GM12874 (cell line): ENCODE results near the gene MSANTD4.

Experiments
- TF ChIP-seq, protein P1 (sequence below): IDR thresholded peaks from 2 replicates; pipeline ENCODE4 v1.5.1; 2011; ENCODE audit warnings: low read depth, mild to moderate bottlenecking, control low read depth, low read length, moderate library complexity; ENCODE audit not compliant: insufficient read depth

Gene MSANTD4

DNA sequence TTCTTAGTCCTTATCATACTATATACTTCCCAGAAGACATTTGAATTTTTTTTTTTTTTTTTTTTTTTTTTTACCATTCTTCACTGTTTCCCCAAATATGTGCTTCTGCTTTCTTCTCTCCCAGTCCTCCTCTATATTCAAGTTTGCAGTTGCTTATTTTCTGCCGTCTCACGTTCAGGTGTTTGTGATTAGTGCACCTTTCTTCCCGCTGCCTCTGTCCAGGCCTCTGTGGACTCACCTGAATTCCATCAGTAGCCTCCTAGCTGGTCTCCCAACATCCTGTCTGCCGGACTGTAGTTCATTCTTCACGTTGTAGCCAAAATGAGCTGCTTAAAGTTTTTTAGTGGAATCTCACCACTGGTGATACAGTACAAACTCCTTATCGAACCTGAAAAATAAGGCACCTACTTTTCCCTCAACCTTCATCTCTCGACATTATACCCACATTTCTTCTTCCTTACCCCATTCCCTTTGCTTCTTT, 795 bp upstream of the MSANTD4 start:
- TF ChIP-seq, protein P1, sequence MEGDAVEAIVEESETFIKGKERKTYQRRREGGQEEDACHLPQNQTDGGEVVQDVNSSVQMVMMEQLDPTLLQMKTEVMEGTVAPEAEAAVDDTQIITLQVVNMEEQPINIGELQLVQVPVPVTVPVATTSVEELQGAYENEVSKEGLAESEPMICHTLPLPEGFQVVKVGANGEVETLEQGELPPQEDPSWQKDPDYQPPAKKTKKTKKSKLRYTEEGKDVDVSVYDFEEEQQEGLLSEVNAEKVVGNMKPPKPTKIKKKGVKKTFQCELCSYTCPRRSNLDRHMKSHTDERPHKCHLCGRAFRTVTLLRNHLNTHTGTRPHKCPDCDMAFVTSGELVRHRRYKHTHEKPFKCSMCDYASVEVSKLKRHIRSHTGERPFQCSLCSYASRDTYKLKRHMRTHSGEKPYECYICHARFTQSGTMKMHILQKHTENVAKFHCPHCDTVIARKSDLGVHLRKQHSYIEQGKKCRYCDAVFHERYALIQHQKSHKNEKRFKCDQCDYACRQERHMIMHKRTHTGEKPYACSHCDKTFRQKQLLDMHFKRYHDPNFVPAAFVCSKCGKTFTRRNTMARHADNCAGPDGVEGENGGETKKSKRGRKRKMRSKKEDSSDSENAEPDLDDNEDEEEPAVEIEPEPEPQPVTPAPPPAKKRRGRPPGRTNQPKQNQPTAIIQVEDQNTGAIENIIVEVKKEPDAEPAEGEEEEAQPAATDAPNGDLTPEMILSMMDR, result no peak

DNA sequence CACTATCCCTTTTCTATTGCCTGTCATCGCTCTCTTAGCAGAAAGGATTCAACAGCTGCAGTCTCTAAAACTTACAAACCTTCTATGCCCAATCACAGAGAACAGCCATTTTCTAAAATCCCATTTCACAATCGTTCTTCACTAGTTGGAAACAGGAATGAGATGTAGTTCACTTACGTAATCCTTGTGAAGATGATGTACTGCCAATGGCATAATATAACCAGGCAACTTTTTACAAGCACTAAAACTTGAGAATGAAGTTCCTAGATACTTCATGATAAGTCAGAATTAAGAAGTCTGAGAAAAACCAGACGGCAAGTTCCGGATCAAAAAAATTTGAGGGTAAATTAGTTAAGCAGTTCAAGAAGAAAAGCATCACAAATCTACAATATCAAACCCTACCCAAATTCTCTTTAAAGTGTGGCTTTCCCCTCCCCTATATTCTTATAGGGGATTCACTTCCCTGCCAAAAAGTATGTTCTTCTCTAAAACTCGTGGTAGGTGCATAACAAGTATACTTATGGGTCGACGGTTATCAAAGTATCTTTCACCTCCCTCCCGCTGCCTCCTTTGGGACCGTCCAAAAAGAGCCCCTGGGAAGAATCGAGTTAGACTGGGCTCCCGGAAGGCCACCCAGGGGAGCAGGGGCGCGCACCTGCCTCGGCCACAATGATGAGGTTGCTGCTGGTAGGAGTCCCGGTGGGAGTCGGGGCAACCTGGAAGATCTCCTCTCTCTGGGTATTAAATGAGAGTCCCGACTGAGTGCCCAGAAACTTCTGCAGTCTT, 666 bp downstream of the MSANTD4 start:
- TF ChIP-seq, protein P1, result no peak

DNA sequence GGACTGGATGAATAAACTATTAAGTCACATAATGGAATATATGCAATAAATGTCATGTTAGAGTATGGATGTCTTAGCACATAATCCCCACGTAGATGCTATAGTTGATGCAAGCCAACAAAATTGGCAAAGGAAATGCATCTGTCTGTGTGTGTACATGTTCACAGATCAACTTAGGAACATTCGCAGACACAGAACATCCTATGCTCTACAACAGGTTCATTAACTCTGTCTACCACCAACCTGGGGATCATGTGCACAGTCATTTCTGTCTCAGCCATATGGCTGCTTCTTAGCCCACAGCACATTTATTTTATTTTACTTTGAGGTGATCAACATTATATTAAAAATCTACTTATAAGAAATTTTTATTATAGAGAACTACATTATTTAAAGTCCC, 4.9 kb downstream of the MSANTD4 start:
- TF ChIP-seq, protein P1, result no peak

DNA sequence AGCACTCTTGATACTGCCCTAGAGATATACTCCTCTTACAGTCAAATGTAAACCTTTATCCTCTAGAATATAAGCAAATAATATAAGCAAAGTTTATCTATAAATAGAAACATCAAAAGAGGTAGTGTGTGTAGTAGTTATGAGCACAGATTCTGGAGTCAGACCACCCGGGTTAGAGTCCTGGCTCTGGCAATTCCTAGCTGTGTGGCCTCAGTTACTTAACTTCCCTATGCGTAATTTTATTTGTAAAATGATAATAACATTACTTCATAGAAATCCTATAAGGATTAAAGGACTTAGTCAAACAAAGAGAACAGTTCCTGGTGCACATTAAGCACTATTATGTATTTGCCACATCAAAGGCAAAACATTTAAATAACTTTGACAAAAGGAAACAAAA, 7.0 kb downstream of the MSANTD4 start:
- TF ChIP-seq, protein P1, result no peak

DNA sequence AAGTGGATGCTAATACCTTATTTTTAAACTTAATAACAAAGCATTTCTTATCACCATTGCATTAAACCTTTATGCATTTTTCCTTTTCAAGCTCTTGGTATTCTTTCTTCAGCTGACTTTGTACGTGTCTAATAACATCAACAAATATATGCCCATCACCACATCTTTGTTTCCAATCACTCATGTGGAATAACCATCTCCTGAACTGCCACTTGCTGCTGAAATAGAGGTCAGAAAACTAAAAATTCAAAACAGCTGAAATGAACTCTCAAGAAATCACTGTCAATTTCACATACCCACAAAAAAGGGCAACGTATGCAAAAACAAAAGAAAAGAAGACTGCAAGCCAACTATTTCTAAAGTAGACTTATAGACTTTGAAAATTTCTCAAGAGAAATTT, 7.4 kb downstream of the MSANTD4 start:
- TF ChIP-seq, protein P1, result no peak

DNA sequence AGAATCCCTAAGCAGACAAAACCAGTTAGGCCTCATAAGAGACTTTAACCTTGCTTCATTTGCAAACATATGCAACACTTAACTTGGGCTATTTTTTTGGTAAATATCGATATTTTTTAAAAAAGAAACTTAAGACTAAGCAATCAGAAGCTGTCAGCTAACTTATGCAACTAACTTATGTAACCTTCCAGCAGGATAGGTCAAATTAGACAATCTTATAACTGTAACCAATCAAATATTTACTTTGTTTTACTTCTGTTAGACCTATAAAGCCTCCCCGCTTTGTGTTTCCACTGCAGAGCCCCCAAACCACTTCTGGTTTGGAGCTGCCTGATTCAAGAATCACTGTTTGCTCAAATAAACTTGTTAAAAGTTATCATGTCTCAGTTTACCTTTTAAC, 8.0 kb downstream of the MSANTD4 start:
- TF ChIP-seq, protein P1, result no peak

DNA sequence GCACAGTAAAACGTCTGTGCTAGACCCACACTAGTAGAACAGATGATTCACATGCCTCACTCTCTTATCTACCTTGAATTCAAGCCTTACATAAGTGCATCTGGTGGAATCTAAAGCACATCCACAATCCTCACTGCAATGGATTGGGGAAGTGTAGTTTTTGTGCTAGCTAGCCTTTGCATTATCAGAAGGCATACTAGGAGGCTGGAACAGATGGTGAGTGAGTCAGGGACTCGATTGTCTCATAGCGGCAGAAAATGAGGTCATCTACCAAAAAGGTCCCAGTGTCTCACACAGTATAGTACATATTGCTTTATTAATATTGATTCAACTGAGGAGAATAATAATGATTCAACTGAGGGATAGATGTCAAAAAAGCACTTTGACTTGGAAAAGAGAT, 9.3 kb downstream of the MSANTD4 start:
- TF ChIP-seq, protein P1, result no peak
